Central memory CD8-positive, alpha-beta T cell (primary cell): ENCODE data around the gene FAM227B.
"Not testable (repeated sequence)": the region's sequence is repeated elsewhere in the genome, so short reads cannot be mapped to it uniquely, and the experiment has no call there.

ENCODE experiments used
- ATAC-seq: fragments of 150-1000 bp; cut with Tn5 transposase; replicated peaks from 2 replicates; pipeline ENCODE4 v1.10.0; 2022; ENCODE audit warnings: mild to moderate bottlenecking, moderate FRiP score, moderate number of reproducible peaks; ENCODE audit not compliant: poor library complexity, severe bottlenecking; ENCODE audit errors: extremely low read depth
- DNase-seq, 2 donors: peaks; one replicate each; pipeline ENCODE4 v3.0.0; 2021; ENCODE audit warnings: low spot score in 2 of 2
- H3K27ac Mint-ChIP-seq: one replicate; pipeline ENCODE4 v1.8.0; 2022; ENCODE audit warnings: low read depth, mild to moderate bottlenecking, moderate library complexity, mixed read lengths
- H3K27me3 Mint-ChIP-seq: one replicate; pipeline ENCODE4 v1.8.0; 2022; ENCODE audit warnings: mixed read lengths
- H3K36me3 Mint-ChIP-seq: one replicate; pipeline ENCODE4 v1.8.0; 2022; ENCODE audit warnings: mild to moderate bottlenecking, moderate library complexity, mixed read lengths; ENCODE audit not compliant: insufficient read depth
- H3K4me1 Mint-ChIP-seq: one replicate; pipeline ENCODE4 v1.8.0; 2022; ENCODE audit warnings: mixed read lengths
- H3K4me3 Mint-ChIP-seq: one replicate; pipeline ENCODE4 v1.8.0; 2022; ENCODE audit warnings: mild to moderate bottlenecking, moderate library complexity, mixed read lengths
- H3K9me3 Mint-ChIP-seq: one replicate; pipeline ENCODE4 v1.8.0; 2022; ENCODE audit warnings: mixed read lengths

FAM227B gene

DNA sequence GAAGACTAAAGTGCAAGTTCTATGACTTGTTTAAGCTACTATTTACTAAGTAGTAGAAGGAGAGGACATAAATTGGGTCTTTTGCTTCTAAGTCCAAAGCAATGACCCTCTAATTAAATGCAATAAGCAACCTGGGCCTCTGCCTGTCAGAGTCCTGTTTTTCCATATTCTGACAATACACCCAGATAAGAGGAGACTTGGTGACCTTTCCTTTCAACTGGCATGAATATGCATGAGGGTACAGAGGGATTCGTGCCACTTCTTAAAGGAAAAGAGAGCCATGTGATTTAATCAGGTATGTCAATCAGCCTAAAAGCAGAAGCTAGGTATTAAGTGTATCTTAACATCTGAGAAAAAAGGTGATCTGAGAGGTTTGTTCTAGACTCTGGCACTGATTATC, 248.3 kb downstream of the FAM227B start:
- Mint-ChIP-seq H3K27me3 (no peaks in the 10 kb centered on the region), H3K27ac (no peak overlapping the region), H3K4me1 (no peaks in the 10 kb centered on the region), H3K4me3 (no peak overlapping the region), H3K9me3 (no peaks in the 10 kb centered on the region), H3K36me3 (no peaks in the 10 kb centered on the region)
- DNase-seq = no peak
- ATAC-seq = no peak

GRCh38 chr15:49370782-49371181, 249.8 kb downstream of the FAM227B start:
- H3K4me3 Mint-ChIP-seq = no peak overlapping the region
- no peaks in the 10 kb centered on the region for H3K4me1 Mint-ChIP-seq
- H3K9me3 Mint-ChIP-seq = peaks cover 6% of the 10 kb centered on the region
- ATAC-seq = no peak
- no peak for DNase-seq
- H3K27me3 Mint-ChIP-seq = no peaks in the 10 kb centered on the region
- H3K36me3 Mint-ChIP-seq = peaks cover 1% of the 10 kb centered on the region
- H3K27ac Mint-ChIP-seq = no peak overlapping the region

GRCh38 chr15:49366496-49366895, 254.1 kb downstream of the FAM227B start:
- Mint-ChIP-seq H3K27ac (no peak overlapping the region), H3K4me3 (no peak overlapping the region), H3K36me3 (peaks cover 2% of the 10 kb centered on the region), H3K9me3 (peaks cover 6% of the 10 kb centered on the region), H3K4me1 (no peaks in the 10 kb centered on the region), H3K27me3 (no peaks in the 10 kb centered on the region)
- ATAC-seq = no peak
- DNase-seq = no peak

DNA sequence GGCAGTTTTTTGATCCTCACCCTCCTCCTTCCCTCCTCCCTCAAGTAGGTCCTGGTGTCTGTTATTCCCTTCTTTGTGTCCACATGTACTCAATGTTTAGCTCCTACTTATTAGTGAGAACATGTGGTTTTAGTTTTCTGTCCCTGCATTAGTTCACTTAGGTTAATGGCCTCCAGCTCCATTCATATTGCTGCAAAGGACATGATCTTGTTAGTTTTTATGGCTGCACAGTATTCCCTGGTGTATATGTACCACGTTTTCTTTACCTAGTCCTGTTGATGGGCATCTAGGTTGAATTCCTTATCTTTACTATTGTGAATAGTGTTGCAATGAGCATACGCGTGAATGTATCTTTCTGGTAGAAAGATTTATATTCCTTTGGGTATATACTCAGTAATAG, 259.2 kb downstream of the FAM227B start:
- no peak for ATAC-seq
- Mint-ChIP-seq H3K27me3 (no peaks in the 10 kb centered on the region), H3K4me3 (no peak overlapping the region), H3K36me3 (peaks cover 2% of the 10 kb centered on the region), H3K9me3 (peaks cover 4% of the 10 kb centered on the region), H3K27ac (no peak overlapping the region), H3K4me1 (no peaks in the 10 kb centered on the region)
- no peak for DNase-seq

DNA sequence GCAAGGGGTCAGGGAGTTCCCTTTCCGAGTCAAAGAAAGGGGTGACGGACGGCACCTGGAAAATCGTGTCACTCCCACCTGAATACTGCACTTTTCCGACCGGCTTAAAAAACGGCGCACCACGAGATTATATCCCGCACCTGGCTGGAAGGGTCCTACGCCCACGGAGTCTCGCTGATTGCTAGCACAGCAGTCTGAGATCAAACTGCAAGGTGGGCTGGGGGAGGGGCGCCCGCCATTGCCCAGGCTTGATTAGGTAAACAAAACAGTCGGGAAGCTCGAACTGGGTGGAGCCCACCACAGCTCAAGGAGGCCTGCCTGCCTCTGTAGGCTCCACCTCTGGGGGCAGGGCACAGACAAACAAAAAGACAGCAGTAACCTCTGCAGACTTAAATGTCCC, 266.2 kb downstream of the FAM227B start:
- H3K4me1 Mint-ChIP-seq, ATAC-seq, H3K36me3 Mint-ChIP-seq, H3K27me3 Mint-ChIP-seq, H3K9me3 Mint-ChIP-seq, DNase-seq, H3K27ac Mint-ChIP-seq, H3K4me3 Mint-ChIP-seq: not testable (repeated sequence)

DNA sequence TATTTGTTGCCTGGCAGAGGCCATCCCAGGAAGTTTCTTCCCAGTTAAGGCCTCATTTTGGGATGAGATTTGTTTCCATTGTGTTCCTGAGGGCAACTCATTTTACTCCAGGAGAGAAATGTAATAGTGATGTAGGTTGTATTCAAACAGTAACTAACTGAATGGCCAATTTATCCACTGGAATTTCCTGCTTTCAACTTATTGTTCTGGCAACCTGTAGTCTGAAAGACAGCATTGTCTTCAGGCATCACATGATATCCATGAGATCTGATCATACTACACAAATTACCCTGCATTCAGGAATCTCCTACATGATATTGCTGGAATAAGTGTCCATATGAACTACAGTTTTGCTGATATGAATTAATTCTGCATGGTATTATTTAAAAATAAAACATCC, 277.1 kb downstream of the FAM227B start:
- Mint-ChIP-seq H3K27me3 (no peaks in the 10 kb centered on the region), H3K36me3 (peaks cover 2% of the 10 kb centered on the region), H3K9me3 (no peaks in the 10 kb centered on the region), H3K4me1 (no peaks in the 10 kb centered on the region), H3K27ac (no peak overlapping the region), H3K4me3 (no peak overlapping the region)
- DNase-seq (no peak), ATAC-seq (no peak)

DNA sequence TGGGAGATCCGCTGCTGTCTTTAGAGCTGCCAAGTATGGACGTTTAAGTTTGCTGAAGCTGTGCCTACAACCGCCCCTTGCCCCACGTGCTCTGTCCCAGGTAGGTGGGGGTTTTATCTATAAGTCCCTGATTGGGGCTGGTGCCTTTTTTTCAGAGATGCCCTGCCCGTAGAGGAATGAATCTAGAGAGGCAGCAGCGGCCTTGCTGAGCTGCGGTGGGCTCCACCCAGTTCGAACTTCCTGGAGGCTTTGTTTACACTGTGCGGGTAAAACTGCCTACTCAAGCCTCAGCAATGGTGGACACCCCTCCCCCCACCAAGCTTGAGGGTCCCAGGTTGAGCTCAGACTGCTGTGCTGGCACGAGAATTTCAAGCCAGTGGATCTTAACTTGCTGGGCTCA, 281.0 kb downstream of the FAM227B start:
- Mint-ChIP-seq H3K4me1 (no peaks in the 10 kb centered on the region), H3K9me3 (no peaks in the 10 kb centered on the region), H3K36me3 (no peaks in the 10 kb centered on the region), H3K4me3 (no peak overlapping the region), H3K27me3 (no peaks in the 10 kb centered on the region), H3K27ac (no peak overlapping the region)
- ATAC-seq (no peak), DNase-seq (no peak)

- ATAC-seq (no peak), DNase-seq (no peak)
- no peaks in the 10 kb centered on the region for H3K27me3 Mint-ChIP-seq
- no peak overlapping the region for H3K4me3 Mint-ChIP-seq
- no peaks in the 10 kb centered on the region for H3K4me1 Mint-ChIP-seq
- no peak overlapping the region for H3K27ac Mint-ChIP-seq
- peaks cover 10% of the 10 kb centered on the region for H3K36me3 Mint-ChIP-seq
- no peaks in the 10 kb centered on the region for H3K9me3 Mint-ChIP-seq
These were observed 288.7 kb downstream of the FAM227B start for GRCh38 chr15:49331951-49332350.

- Mint-ChIP-seq H3K36me3 (peaks cover 10% of the 10 kb centered on the region), H3K27ac (no peak overlapping the region), H3K9me3 (no peaks in the 10 kb centered on the region), H3K27me3 (no peaks in the 10 kb centered on the region), H3K4me1 (no peaks in the 10 kb centered on the region), H3K4me3 (no peak overlapping the region)
- no peak for DNase-seq
- no peak for ATAC-seq
These were observed 289.2 kb downstream of the FAM227B start for GRCh38 chr15:49331442-49331841.

- Mint-ChIP-seq H3K4me1 (no peaks in the 10 kb centered on the region), H3K9me3 (no peaks in the 10 kb centered on the region), H3K27me3 (no peaks in the 10 kb centered on the region), H3K27ac (no peak overlapping the region), H3K4me3 (no peak overlapping the region), H3K36me3 (peaks cover 12% of the 10 kb centered on the region)
- no peak for ATAC-seq
- DNase-seq = no peak
These were observed 290.5 kb downstream of the FAM227B start for GRCh38 chr15:49330166-49330565.

DNA sequence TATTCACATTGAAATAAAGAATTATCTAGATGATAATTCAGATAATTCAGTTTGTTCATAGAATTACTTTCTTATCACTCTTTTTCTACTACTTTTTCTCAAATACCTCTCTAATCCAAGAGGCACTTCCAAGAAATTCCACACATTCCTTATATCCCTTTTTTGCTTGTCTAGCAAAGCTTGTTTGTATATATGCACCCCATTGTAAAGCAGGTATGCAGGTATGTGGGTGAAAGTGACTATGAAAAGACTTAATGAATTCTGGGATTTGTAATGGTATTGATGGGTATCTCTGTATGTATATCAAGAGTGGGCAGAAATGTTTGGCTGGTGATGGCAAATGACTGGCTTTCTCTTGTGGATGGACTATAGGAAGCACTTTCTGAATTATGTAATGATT, 291.7 kb downstream of the FAM227B start:
- Mint-ChIP-seq H3K27me3 (no peaks in the 10 kb centered on the region), H3K9me3 (no peaks in the 10 kb centered on the region), H3K4me3 (no peak overlapping the region), H3K27ac (no peak overlapping the region), H3K36me3 (peaks cover 12% of the 10 kb centered on the region), H3K4me1 (no peaks in the 10 kb centered on the region)
- DNase-seq = no peak
- no peak for ATAC-seq

- DNase-seq (no peak), ATAC-seq (no peak)
- Mint-ChIP-seq H3K9me3 (no peaks in the 10 kb centered on the region), H3K27me3 (no peaks in the 10 kb centered on the region), H3K4me1 (no peaks in the 10 kb centered on the region), H3K36me3 (peaks cover 12% of the 10 kb centered on the region), H3K27ac (no peak overlapping the region), H3K4me3 (no peak overlapping the region)
These were observed 292.7 kb downstream of the FAM227B start for GRCh38 chr15:49327927-49328326.

GRCh38 chr15:49323207-49323606, 297.4 kb downstream of the FAM227B start:
- Mint-ChIP-seq H3K4me1 (no peaks in the 10 kb centered on the region), H3K4me3 (no peak overlapping the region), H3K36me3 (peaks cover 15% of the 10 kb centered on the region), H3K9me3 (no peaks in the 10 kb centered on the region), H3K27ac (peak overlapping the region; percentile 67), H3K27me3 (no peaks in the 10 kb centered on the region)
- DNase-seq (no peak), ATAC-seq (no peak)

DNA sequence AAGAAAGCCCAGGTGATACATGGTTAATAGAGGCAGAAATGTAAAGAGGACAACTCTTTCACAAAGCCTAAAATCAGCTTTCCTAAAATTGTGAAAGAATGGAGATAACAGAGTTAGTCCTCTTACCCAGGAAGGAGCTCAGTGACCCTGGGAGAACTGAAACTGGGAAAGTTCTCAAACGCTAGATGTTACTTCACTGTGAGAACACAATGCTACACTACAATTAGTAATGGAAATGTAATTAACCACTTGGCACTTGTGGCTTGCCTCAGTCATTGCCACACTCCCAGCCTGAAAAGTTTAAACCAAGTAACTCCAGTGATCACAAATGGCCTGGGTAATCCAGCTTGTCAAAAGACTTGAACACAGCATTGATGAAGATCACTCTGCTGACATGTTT, 300.3 kb downstream of the FAM227B start:
- Mint-ChIP-seq H3K36me3 (peaks cover 10% of the 10 kb centered on the region), H3K27ac (no peak overlapping the region), H3K4me1 (no peaks in the 10 kb centered on the region), H3K4me3 (no peak overlapping the region), H3K27me3 (no peaks in the 10 kb centered on the region), H3K9me3 (no peaks in the 10 kb centered on the region)
- DNase-seq = no peak
- ATAC-seq = no peak
